Urinary bladder (tissue), 4 donors: ENCODE results near the gene RELL1. TPM values are rescaled to one million over a fixed set of nuclear protein-coding genes. Genes with fewer than 3 reads are reported as not detected.

Source experiments
- DNase-seq: peaks from one replicate; pipeline ENCODE4 v3.0.0-alpha.2; 2015; ENCODE audit errors: extremely low spot score
- H3K27ac ChIP-seq: one replicate; pipeline ENCODE4 v1.5.1; 2013; ENCODE audit warnings: low read depth, mild to moderate bottlenecking, moderate library complexity
- H3K36me3 ChIP-seq: one replicate; pipeline ENCODE4 v1.6.1; 2013; ENCODE audit warnings: mild to moderate bottlenecking, moderate library complexity; ENCODE audit not compliant: insufficient read depth
- H3K4me1 ChIP-seq: one replicate; pipeline ENCODE4 v1.6.1; 2013; ENCODE audit warnings: mild to moderate bottlenecking, moderate library complexity; ENCODE audit not compliant: insufficient read depth
- H3K4me3 ChIP-seq: one replicate; pipeline ENCODE4 v1.5.1; 2013; ENCODE audit warnings: low read depth, low read length
- WGBS: extraction: QIAGEN DNeasy Blood & Tissue Kit; methylation state at CpG from one replicate; pipeline ENCODE4 v1.1.7; 2013; 5-methylcytosine and 5-hydroxymethylcytosine counted together
- polyA plus RNA-seq: library from polyadenylated mRNA; stranded (reverse); fragments of 200-250 nt; gene quantifications from one replicate; pipeline ENCODE4 v1.2.3, GENCODE V29; 2013
- total RNA-seq: library from RNA; depleted of rRNA; stranded (reverse); fragments of >200 nt; gene quantifications from one replicate; pipeline ENCODE4 v1.2.3, GENCODE V29; 2014
- donor health status: healthy with polysubstance abuse.
- donor health status: healthy.

The RELL1 gene
- total and polyA plus RNA-seq, 2 donors = 7.6 to 44.7 TPM

DNA sequence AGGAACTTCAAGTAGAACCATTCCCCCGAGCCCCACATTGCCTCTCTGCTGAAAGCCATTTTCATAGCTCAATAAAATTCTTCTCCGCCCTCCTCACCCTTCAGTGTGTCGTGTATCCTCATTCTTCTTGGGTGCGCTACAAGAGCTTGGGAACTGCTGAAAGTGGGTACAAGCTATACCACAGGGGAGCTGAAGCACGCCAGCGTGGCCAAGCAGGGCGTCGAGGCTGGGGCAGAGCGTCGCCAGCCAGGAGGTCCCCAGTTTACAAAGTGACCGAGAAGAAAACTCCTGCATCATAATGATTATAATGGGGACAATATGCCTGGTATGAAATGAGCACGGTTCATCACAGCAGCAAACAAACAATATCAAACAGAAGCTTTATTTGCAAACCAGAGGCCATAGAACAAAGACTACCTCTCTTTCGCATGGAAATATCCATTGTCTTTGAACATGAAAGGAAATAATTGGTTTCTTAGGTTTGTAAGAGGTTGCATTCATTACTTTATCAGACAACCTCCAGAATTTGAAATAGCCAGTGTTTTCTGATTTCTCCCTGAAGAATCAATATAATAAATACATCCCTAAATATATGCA lies 34.3 kb downstream of the RELL1 start:
- peaks cover 2% of the 10 kb centered on the region for H3K36me3 ChIP-seq
- no peaks in the 10 kb centered on the region for H3K4me1 ChIP-seq
- WGBS = 96% methylated on average over 13 of the region's 13 CpGs
- H3K27ac ChIP-seq = no peak overlapping the region
- H3K4me3 ChIP-seq = no peak overlapping the region
- no peak for DNase-seq

DNA sequence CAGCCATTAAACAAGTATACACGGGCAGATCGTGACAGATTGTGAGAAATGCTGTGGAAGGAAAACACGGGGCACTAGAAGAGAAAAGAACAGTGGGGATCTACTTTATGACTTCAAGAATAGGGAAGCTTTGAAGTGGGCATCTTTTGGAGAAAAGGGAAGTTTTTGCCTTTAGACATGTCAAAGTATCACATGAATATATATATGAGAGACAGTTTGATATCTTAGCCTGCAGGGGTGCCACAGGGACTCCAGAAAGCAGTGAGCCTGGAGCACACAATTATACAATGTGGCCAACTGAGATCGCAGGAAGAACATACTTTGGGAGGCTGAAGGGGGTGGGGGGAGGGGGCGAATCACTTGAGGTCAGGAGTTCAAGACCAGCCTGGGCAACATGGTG lies 35.7 kb downstream of the RELL1 start:
- Histone ChIP-seq H3K4me3 (no peak overlapping the region), H3K4me1 (no peaks in the 10 kb centered on the region), H3K27ac (no peak overlapping the region), H3K36me3 (peaks cover 2% of the 10 kb centered on the region)
- 93% methylated on average over 5 of the region's 5 CpGs for WGBS
- no peak for DNase-seq

DNA sequence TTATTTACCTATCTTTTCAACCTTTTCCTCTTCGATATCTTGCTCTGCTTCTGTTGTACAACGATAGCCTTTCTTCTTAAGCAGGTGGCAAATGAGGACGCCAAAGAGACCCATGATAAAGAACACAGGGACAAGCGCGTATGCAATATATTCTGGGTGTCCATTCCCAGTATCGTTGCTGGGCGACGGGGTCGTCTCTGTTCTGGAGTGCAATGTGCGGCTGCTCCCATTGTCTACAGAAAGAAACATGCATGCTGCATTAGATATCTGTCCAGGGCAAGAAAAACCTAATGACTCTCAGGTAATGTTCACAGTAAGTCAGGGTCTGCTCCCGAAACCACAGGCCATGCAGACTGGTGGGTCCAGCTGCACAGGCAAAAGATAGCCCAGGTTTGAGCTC lies 36.9 kb downstream of the RELL1 start:
- WGBS = 94% methylated on average over 11 of the region's 11 CpGs
- H3K4me3 ChIP-seq = no peak overlapping the region
- no peak overlapping the region for H3K27ac ChIP-seq
- no peaks in the 10 kb centered on the region for H3K36me3 ChIP-seq
- H3K4me1 ChIP-seq = no peaks in the 10 kb centered on the region
- no peak for DNase-seq

GRCh38 chr4:37648084-37648817 lies 37.9 kb downstream of the RELL1 start:
- no peak for DNase-seq
- 62% methylated on average over 8 of the region's 8 CpGs for WGBS

GRCh38 chr4:37646247-37646646 lies 39.9 kb downstream of the RELL1 start:
- H3K4me3 ChIP-seq = no peak overlapping the region
- no peak overlapping the region for H3K27ac ChIP-seq
- H3K4me1 ChIP-seq = no peaks in the 10 kb centered on the region
- no peaks in the 10 kb centered on the region for H3K36me3 ChIP-seq
- 80% methylated on average over 3 of the region's 3 CpGs for WGBS
- DNase-seq = no peak

More at GRCh38 chr4:37648084-37648817, 37.9 kb downstream of the RELL1 start:
- Histone ChIP-seq H3K36me3 (no peaks in the 10 kb centered on the region), H3K4me1 (no peaks in the 10 kb centered on the region), H3K27ac (no peak overlapping the region), H3K4me3 (no peak overlapping the region)

- Histone ChIP-seq H3K36me3 (no peaks in the 10 kb centered on the region), H3K27ac (no peak overlapping the region), H3K4me3 (no peak overlapping the region), H3K4me1 (no peaks in the 10 kb centered on the region)
- DNase-seq = no peak
- 80% methylated on average over 4 of the region's 4 CpGs for WGBS
Observed at GRCh38 chr4:37645736-37646135, 40.4 kb downstream of the RELL1 start.

- Histone ChIP-seq H3K27ac (no peak overlapping the region), H3K4me3 (no peak overlapping the region), H3K4me1 (no peaks in the 10 kb centered on the region), H3K36me3 (no peaks in the 10 kb centered on the region)
- no peak for DNase-seq
- WGBS = 78% methylated on average over 9 of the region's 9 CpGs
Observed at GRCh38 chr4:37644962-37645361, 41.2 kb downstream of the RELL1 start.

DNA sequence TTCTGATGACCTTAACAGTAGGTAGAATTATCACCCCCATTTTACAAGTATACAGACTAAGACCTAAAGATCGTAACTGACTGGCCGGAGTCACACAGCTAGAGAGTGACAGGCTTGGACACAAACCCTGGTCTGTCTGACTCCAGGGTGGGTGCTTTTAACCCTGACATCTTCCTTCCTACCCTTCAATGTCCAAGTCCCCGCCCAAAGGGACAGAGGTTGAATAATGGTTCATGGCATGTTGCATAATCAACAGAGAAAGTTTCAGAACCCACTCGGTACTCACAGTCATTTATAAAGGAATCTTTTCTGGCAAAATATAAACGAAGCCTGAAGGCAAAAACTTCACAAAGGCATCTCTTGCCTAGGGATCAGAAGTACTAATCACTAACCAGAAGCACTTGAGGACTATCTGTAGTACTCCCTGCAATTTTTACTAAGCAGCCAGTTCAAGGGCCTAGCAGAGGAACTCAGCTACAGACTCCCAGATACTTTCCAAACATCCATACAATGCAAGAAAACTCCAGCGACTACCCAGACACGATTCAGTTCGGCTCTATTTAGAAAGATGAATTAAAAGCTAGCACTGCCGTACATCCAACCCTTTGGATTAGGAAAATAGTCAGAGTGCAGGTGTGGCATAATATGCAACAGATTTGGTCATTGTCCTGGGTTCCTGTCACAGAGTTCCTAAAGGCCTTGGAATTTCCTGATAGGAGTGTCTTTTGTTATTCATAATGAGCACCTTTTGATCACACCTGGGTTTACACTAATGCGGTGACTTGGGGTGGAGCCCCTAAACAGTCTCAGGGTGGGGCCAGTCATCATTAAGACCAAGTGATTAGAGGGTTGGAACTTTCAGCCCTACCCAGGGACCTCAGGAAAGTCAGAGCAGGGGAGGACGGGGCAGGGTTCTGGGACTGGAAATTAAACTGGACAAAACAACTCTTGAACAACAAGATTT lies 44.0 kb downstream of the RELL1 start:
- Histone ChIP-seq H3K4me1 (no peaks in the 10 kb centered on the region), H3K27ac (no peak overlapping the region), H3K4me3 (no peak overlapping the region), H3K36me3 (no peaks in the 10 kb centered on the region)
- 83% methylated on average over 11 of the region's 11 CpGs for WGBS
- DNase-seq = no peak

GRCh38 chr4:37641352-37641751 lies 44.8 kb downstream of the RELL1 start:
- Histone ChIP-seq H3K4me3 (no peak overlapping the region), H3K27ac (no peak overlapping the region), H3K36me3 (no peaks in the 10 kb centered on the region), H3K4me1 (no peaks in the 10 kb centered on the region)
- WGBS = 90% methylated on average over 3 of the region's 3 CpGs
- no peak for DNase-seq

- no peaks in the 10 kb centered on the region for H3K36me3 ChIP-seq
- DNase-seq = no peak
- WGBS = 78% methylated on average over 4 of the region's 4 CpGs
- H3K4me1 ChIP-seq = no peaks in the 10 kb centered on the region
- no peak overlapping the region for H3K27ac ChIP-seq
- no peak overlapping the region for H3K4me3 ChIP-seq
Observed at GRCh38 chr4:37639551-37640285, 46.5 kb downstream of the RELL1 start.

- no peak overlapping the region for H3K4me3 ChIP-seq
- WGBS = 88% methylated on average over 6 of the region's 6 CpGs
- H3K27ac ChIP-seq = no peak overlapping the region
- no peaks in the 10 kb centered on the region for H3K4me1 ChIP-seq
- H3K36me3 ChIP-seq = no peaks in the 10 kb centered on the region
- DNase-seq = no peak
Observed at GRCh38 chr4:37635155-37635554, 51.0 kb downstream of the RELL1 start.

- WGBS = 92% methylated on average over 4 of the region's 4 CpGs
- no peaks in the 10 kb centered on the region for H3K4me1 ChIP-seq
- no peak overlapping the region for H3K27ac ChIP-seq
- H3K36me3 ChIP-seq = no peaks in the 10 kb centered on the region
- no peak overlapping the region for H3K4me3 ChIP-seq
- DNase-seq = no peak
Observed at GRCh38 chr4:37634180-37634579, 52.0 kb downstream of the RELL1 start.

DNA sequence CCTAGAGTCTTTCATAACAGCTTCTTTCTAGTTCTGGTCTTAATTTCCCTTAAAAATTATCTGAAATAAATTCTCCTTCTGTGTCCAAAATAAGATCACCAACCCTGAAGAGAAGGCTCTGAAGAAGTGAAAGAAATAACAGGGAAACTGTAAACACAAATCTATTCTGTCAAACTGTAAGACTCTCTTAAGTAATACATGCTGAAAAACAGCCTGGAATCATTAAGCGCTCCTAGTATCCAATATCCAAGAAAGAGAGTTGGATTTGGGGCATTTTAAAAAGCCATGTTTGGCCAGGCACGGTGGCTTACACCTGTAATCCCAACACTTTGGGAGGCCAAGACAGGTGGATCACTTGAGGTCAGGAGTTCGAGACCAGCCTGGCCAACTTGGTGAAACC lies 53.3 kb downstream of the RELL1 start:
- DNase-seq = no peak
- H3K36me3 ChIP-seq = no peaks in the 10 kb centered on the region
- no peak overlapping the region for H3K27ac ChIP-seq
- 89% methylated on average over 3 of the region's 3 CpGs for WGBS
- H3K4me3 ChIP-seq = no peak overlapping the region
- H3K4me1 ChIP-seq = peaks cover 2% of the 10 kb centered on the region
